ENCODE data around the gene CEMIP.

CEMIP gene

GRCh38 chr15:80823995-80824394, 44.8 kb downstream of the CEMIP start:
- DNase-seq = peak in 1 of 2 donors; percentile 7

GRCh38 chr15:80825361-80826030, 46.3 kb downstream of the CEMIP start:
- no peak for DNase-seq

GRCh38 chr15:80828796-80829195, 49.6 kb downstream of the CEMIP start:
- no peak for DNase-seq

- no peak for DNase-seq
Measured at GRCh38 chr15:80830677-80831076, 51.5 kb downstream of the CEMIP start.

- no peak for DNase-seq
Measured at GRCh38 chr15:80831192-80831591, 52.0 kb downstream of the CEMIP start.

GRCh38 chr15:80831606-80832224, 52.5 kb downstream of the CEMIP start:
- no peak for DNase-seq

GRCh38 chr15:80832686-80833085, 53.5 kb downstream of the CEMIP start:
- no peak for DNase-seq

GRCh38 chr15:80834402-80834801, 55.2 kb downstream of the CEMIP start:
- DNase-seq = no peak

- DNase-seq = no peak
Measured at GRCh38 chr15:80834906-80835305, 55.7 kb downstream of the CEMIP start.

GRCh38 chr15:80835336-80835735, 56.2 kb downstream of the CEMIP start:
- no peak for DNase-seq

- no peak for DNase-seq
Measured at GRCh38 chr15:80836223-80836622, 57.1 kb downstream of the CEMIP start.

- no peak for DNase-seq
Measured at GRCh38 chr15:80837006-80837405, 57.8 kb downstream of the CEMIP start.

- no peak for DNase-seq
Measured at GRCh38 chr15:80838012-80838411, 58.8 kb downstream of the CEMIP start.

GRCh38 chr15:80838666-80839065, 59.5 kb downstream of the CEMIP start:
- no peak for DNase-seq

- DNase-seq = no peak
Measured at GRCh38 chr15:80839764-80840130, 60.6 kb downstream of the CEMIP start.

GRCh38 chr15:80840182-80841130, 61.3 kb downstream of the CEMIP start:
- DNase-seq = no peak

GRCh38 chr15:80841541-80841940, 62.4 kb downstream of the CEMIP start:
- DNase-seq = no peak

GRCh38 chr15:80844011-80844732, 65.0 kb downstream of the CEMIP start:
- no peak for DNase-seq

- DNase-seq = no peak
Measured at GRCh38 chr15:80846031-80846815, 67.1 kb downstream of the CEMIP start.

- DNase-seq = no peak
Measured at GRCh38 chr15:80849308-80849707, 70.1 kb downstream of the CEMIP start.

GRCh38 chr15:80850941-80851451, 71.8 kb downstream of the CEMIP start:
- no peak for DNase-seq

- DNase-seq = no peak
Measured at GRCh38 chr15:80852676-80853075, 73.5 kb downstream of the CEMIP start.

All from CD4-positive, alpha-beta T cell treated with Interleukin-1 beta for 1 hour (primary cell).